GM10248 (cell line): ENCODE data around the gene ETV7.

Experiments
- CTCF ChIA-PET: fragments of 300-600 bp; sonication (Branson Sonifier 250); formaldehyde crosslinking; extraction: SDS; loops from one replicate; lab custom pipeline; 2021; ENCODE audit warnings: antibody characterized with exemption; lab: Yijun Ruan, JAX
- POLR2A ChIA-PET: fragments of 350-650 bp; sonication (Branson Sonifier 250); formaldehyde crosslinking; extraction: SDS; loops from one replicate; lab custom pipeline; 2020; ENCODE audit warnings: antibody characterized with exemption; lab: Yijun Ruan, JAX
- DNase-seq: peaks from one replicate; pipeline ENCODE4 v3.0.0; 2012; ENCODE audit errors: extremely low spot score
- TF ChIP-seq, protein P1 (sequence below): IDR thresholded peaks from 2 replicates; pipeline ENCODE4 v1.5.1; 2012; ENCODE audit warnings: mild to moderate bottlenecking, low read depth; ENCODE audit errors: extremely low read depth, missing control alignments, control extremely low read depth

The ETV7 gene

DNA sequence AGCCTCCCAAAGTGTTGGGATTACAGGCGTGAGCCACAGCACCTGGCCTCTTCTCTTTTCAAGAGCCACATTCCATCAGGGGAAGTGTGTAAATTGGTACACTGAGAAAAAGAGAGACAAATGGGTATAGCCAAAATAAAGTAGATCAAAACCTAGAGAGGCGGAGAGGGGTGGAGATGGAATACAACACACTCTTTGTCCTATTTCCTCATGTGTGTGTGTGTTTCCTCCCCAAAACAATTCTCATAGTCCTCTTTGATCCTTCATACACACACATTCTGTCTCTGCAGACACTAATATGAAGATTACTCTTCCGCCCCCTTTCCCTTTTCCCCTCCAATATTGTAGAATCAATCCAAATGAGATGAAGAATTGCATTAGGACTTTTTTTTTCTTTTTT lies 39.2 kb upstream of the ETV7 start:
- TF ChIP-seq, protein P1, sequence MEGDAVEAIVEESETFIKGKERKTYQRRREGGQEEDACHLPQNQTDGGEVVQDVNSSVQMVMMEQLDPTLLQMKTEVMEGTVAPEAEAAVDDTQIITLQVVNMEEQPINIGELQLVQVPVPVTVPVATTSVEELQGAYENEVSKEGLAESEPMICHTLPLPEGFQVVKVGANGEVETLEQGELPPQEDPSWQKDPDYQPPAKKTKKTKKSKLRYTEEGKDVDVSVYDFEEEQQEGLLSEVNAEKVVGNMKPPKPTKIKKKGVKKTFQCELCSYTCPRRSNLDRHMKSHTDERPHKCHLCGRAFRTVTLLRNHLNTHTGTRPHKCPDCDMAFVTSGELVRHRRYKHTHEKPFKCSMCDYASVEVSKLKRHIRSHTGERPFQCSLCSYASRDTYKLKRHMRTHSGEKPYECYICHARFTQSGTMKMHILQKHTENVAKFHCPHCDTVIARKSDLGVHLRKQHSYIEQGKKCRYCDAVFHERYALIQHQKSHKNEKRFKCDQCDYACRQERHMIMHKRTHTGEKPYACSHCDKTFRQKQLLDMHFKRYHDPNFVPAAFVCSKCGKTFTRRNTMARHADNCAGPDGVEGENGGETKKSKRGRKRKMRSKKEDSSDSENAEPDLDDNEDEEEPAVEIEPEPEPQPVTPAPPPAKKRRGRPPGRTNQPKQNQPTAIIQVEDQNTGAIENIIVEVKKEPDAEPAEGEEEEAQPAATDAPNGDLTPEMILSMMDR = no peak
- DNase-seq = no peak
- ChIA-PET POLR2A (no interaction called here), CTCF (no interaction called here)

GRCh38 chr6:36423101-36423824 lies 35.8 kb upstream of the ETV7 start:
- peak; percentile 97 for DNase-seq
- TF ChIP-seq, protein P1 = peak; percentile 75
- ChIA-PET CTCF (interaction anchor here (0.8 to 2.4 kb wide), 21 partner anchors 9 to 336 kb away, joined by 3 to 13 read pairs (median 4); partner anchors contain the start of gene KCTD20), POLR2A (interaction anchor here (1.2 to 1.4 kb wide), 2 partner anchors 172 to 187 kb away, joined by 5 read pairs; no protein-coding TSS in a partner anchor)

DNA sequence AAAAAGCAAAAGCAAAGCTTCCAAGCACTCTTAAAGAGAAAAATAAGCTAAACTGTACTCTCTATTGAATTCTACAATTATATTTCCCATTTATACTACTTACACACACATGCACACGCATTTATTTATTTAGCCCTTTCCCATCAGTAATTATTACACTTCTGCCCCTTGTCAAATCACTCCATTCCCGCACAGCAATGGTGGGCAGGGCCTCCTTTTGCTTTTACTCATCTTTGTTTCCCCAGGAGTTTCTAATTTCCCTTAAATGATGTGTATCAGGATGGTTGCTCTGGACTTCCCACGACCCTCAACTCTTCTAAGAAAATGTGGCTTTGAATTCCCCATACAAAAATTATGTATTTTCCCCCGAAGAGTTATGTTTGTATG lies 35.2 kb upstream of the ETV7 start:
- no peak for DNase-seq
- TF ChIP-seq, protein P1 = no peak
- CTCF ChIA-PET = interaction anchor here (0.9 to 2.4 kb wide), 18 partner anchors 10 to 336 kb away, joined by 3 to 13 read pairs (median 5); partner anchors contain the start of gene KCTD20
- POLR2A ChIA-PET = interaction anchor here (1.2 to 1.4 kb wide), 2 partner anchors 173 to 188 kb away, joined by 5 read pairs; no protein-coding TSS in a partner anchor

DNA sequence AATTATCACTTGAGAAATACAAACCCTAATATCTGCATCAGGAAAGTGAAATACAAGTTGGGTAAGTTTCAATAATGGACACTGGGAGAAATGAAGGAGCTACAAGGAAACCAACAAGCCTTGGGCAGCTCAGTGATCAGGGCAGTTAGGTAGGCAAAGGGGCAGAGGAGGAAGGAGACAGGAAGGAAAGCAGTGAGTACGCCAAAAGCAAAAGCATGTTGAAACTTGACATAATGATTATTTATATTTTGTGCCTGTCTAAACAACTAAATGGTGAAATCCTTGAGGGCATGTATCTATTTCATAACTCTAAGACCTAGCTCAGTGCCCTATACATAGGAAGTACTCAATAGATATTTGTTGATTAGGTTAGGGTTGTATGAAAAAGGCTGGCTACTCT lies 31.8 kb upstream of the ETV7 start:
- TF ChIP-seq, protein P1 = no peak
- ChIA-PET POLR2A (no interaction called here), CTCF (interaction anchor here (0.7 kb wide), 1 partner anchor 9 kb away, joined by 3 read pairs; no protein-coding TSS in a partner anchor)
- DNase-seq = no peak

GRCh38 chr6:36418558-36418957 lies 31.1 kb upstream of the ETV7 start:
- ChIA-PET POLR2A (no interaction called here), CTCF (interaction anchor here (0.7 to 1.0 kb wide), 2 partner anchors 22 to 101 kb away, joined by 3 read pairs; no protein-coding TSS in a partner anchor)
- no peak for DNase-seq
- TF ChIP-seq, protein P1 = no peak

- no peak for DNase-seq
- ChIA-PET POLR2A (no interaction called here), CTCF (interaction anchor here (1.0 to 1.2 kb wide), 2 partner anchors 11 to 14 kb away, joined by 3 to 4 read pairs; no protein-coding TSS in a partner anchor)
- TF ChIP-seq, protein P1 = no peak
Measured at GRCh38 chr6:36414481-36414880, 27.0 kb upstream of the ETV7 start.
